HCT116 (cell line): ENCODE measurements around the gene ARFRP1.

Experiments used
- CBX3 ChIP-seq: IDR thresholded peaks from 2 replicates; pipeline ENCODE4 v1.6.1; 2012; ENCODE audit warnings: low read depth
- CEBPB ChIP-seq: IDR thresholded peaks from 2 replicates; pipeline ENCODE4 v1.6.1; 2012; ENCODE audit warnings: low read depth
- EZH2phosphoT487 ChIP-seq: fragments of 200-600 bp; IDR thresholded peaks from 2 replicates; pipeline ENCODE4 v1.6.1; 2018; ENCODE audit warnings: antibody characterized with exemption, borderline replicate concordance
- ZFX ChIP-seq: fragments of 450-650 bp; IDR thresholded peaks from 2 replicates; pipeline ENCODE4 v1.6.1; 2017

DNA sequence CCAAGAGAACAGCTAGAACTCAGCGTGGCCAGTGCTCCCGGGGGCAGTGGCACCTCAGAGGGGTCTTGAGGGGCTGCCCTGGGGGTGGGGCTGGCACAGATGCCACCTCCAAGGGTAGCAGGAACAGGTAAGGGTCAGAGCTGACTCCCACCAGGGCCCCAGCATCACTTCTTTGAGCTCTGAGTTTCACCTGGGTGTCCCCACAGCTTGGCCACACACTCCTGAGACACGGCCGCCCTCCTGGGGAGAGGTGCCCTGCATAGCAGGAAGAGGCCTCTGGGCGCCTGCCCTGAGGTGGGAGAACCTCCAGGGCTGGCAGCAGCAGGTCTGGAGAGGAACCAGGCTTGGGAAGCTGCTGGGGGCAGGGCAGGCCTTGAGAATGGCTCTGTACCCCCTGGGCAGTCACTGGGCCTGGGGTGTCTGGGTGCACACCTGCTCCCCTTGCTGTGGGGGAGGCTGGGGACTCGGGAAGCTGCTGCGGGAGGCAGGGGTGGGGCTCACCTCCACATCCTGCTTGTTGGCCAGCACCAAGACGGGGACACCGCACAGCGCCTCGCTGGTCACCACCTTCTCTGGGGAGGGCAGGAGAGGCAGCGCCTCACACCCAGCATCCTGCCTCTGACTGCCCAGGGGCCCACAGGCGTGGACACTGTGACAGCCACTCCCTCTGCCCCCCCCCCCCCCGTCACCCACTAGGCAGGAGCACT is 6.3 kb downstream of the ARFRP1 start:
- TF ChIP-seq CBX3 (no peak), CEBPB (no peak), EZH2phosphoT487 (no peak), ZFX (no peak)
